Prostate gland (tissue), 2 donors: ENCODE data around the gene DCLK2. TPM values are rescaled to one million over a fixed set of nuclear protein-coding genes. Genes with fewer than 3 reads are reported as not detected.

Experiments used
- DNase-seq: peaks from one replicate; pipeline ENCODE4 v3.0.0-alpha.2; 2019; ENCODE audit warnings: low spot score
- H3K27ac ChIP-seq, 2 donors: fragments of 200-600 bp; sonication (generic); 2 replicates each; pipeline ENCODE4 v1.5.1; 2017 to 2019
- H3K27me3 ChIP-seq: fragments of 200-600 bp; sonication (generic); replicated peaks from 2 replicates; pipeline ENCODE4 v1.5.1; 2019; ENCODE audit not compliant: insufficient read depth
- H3K36me3 ChIP-seq, 2 donors: fragments of 200-600 bp; sonication (generic); 1 replicate in 1 of 2; 2 replicates in 1 of 2; pipeline versions ENCODE4 v1.5.1 to v1.8.1; 2017 to 2019
- H3K4me1 ChIP-seq: fragments of 200-600 bp; sonication (generic); replicated peaks from 2 replicates; pipeline ENCODE4 v1.5.1; 2019
- H3K4me3 ChIP-seq, 2 donors: fragments of 200-600 bp; sonication (generic); 2 replicates each; pipeline ENCODE4 v1.5.1; 2017 to 2019
- H3K9me3 ChIP-seq: fragments of 200-600 bp; sonication (generic); 2 replicates; pipeline ENCODE4 v1.5.1; 2017
- CTCF ChIP-seq, 4 experiments: fragments of 200-600 bp in 2 of 4; fragments of 450-650 bp in 2 of 4; sonication (generic) in 2 of 4; IDR thresholded peaks; 1 replicate in 3 of 4; 2 replicates in 1 of 4; pipeline ENCODE4 v1.5.1; 2016 to 2019; ENCODE audit warnings: antibody characterized with exemption in 4 of 4, mild to moderate bottlenecking in 2 of 4, moderate library complexity in 2 of 4
- POLR2A ChIP-seq: fragments of 450-650 bp; IDR thresholded peaks from one replicate; pipeline ENCODE4 v1.6.1; 2016; ENCODE audit warnings: antibody characterized with exemption, mild to moderate bottlenecking
- POLR2AphosphoS5 ChIP-seq: sonication (generic); formaldehyde crosslinking; IDR thresholded peaks from one replicate; pipeline ENCODE4 v1.6.1; 2017; ENCODE audit warnings: antibody characterized with exemption
- WGBS: methylation state at CpG from one replicate; pipeline ENCODE4 v1.1.5; 2018; 5-methylcytosine and 5-hydroxymethylcytosine counted together
- intact Hi-C: fragments of 100-400 bp; cut with DNase I; formaldehyde crosslinking; loops from one replicate; pipeline ENCODE4 v1.14.2; 2022
- total RNA-seq, 2 donors: library from RNA; depleted of rRNA; stranded (reverse); fragments of >200 nt; gene quantifications; one replicate each; pipeline ENCODE4 v1.1.0, GENCODE V29; 2016

Gene DCLK2
- total RNA-seq, 2 donors from 2014 or later, result 3.3 to 18.6 TPM

- Histone ChIP-seq H3K4me1 (no peaks in the 10 kb centered on the region), H3K9me3 (no peaks in the 10 kb centered on the region), H3K36me3 (no peaks in the 10 kb centered on the region), H3K27ac (no peak overlapping the region), H3K27me3 (no peaks in the 10 kb centered on the region), H3K4me3 (no peak overlapping the region)
- intact Hi-C loops, result no loop called here
- 93% methylated on average over 8 of the region's 8 CpGs for WGBS
- no peak for DNase-seq
- TF ChIP-seq CTCF (IDR thresholded peaks at IDR 0.05) (no peak), POLR2AphosphoS5 (no peak), POLR2A (no peak)
Observed at GRCh38 chr4:150280975-150281374, 202.7 kb downstream of the DCLK2 start.

GRCh38 chr4:150283689-150284088 is 205.4 kb downstream of the DCLK2 start:
- 85% methylated on average over 1 of the region's 1 CpG for WGBS
- intact Hi-C loops, result no loop called here
- no peaks in the 10 kb centered on the region for H3K4me1 ChIP-seq

GRCh38 chr4:150286656-150287055 is 208.4 kb downstream of the DCLK2 start:
- intact Hi-C loops, result no loop called here
- no peak overlapping the region for H3K27ac ChIP-seq
- H3K9me3 ChIP-seq, result no peaks in the 10 kb centered on the region
- DNase-seq, result no peak
- TF ChIP-seq CTCF (IDR thresholded peaks at IDR 0.05) (no peak), POLR2A (no peak), POLR2AphosphoS5 (no peak)
- 86% methylated on average over 6 of the region's 6 CpGs for WGBS
- no peak overlapping the region for H3K4me3 ChIP-seq
- no peaks in the 10 kb centered on the region for H3K36me3 ChIP-seq
- H3K27me3 ChIP-seq, result no peaks in the 10 kb centered on the region
- H3K4me1 ChIP-seq, result no peaks in the 10 kb centered on the region

More at GRCh38 chr4:150283689-150284088, 205.4 kb downstream of the DCLK2 start:
- Histone ChIP-seq H3K36me3 (no peaks in the 10 kb centered on the region), H3K27ac (no peak overlapping the region), H3K4me3 (no peak overlapping the region), H3K9me3 (no peaks in the 10 kb centered on the region), H3K27me3 (no peaks in the 10 kb centered on the region)
- TF ChIP-seq POLR2A (no peak), CTCF (IDR thresholded peaks at IDR 0.05) (no peak)
- no peak for DNase-seq

GRCh38 chr4:150289198-150289597 is 211.0 kb downstream of the DCLK2 start:
- intact Hi-C loops, result no loop called here
- no peak for DNase-seq
- H3K4me1 ChIP-seq, result no peaks in the 10 kb centered on the region
- no peaks in the 10 kb centered on the region for H3K36me3 ChIP-seq
- H3K27me3 ChIP-seq, result no peaks in the 10 kb centered on the region
- WGBS, result 68% methylated on average over 2 of the region's 2 CpGs
- H3K4me3 ChIP-seq, result no peak overlapping the region
- H3K9me3 ChIP-seq, result no peaks in the 10 kb centered on the region
- no peak for TF ChIP-seq POLR2A
- no peak for TF ChIP-seq CTCF (IDR thresholded peaks at IDR 0.05)
- no peak for TF ChIP-seq POLR2AphosphoS5
- no peak overlapping the region for H3K27ac ChIP-seq

- no peak for DNase-seq
- WGBS, result 88% methylated on average over 3 of the region's 3 CpGs
Observed at GRCh38 chr4:150289881-150290280, 211.6 kb downstream of the DCLK2 start.

More at GRCh38 chr4:150289881-150290280, 211.6 kb downstream of the DCLK2 start:
- H3K27me3 ChIP-seq, result no peaks in the 10 kb centered on the region
- intact Hi-C loops, result no loop called here
- no peaks in the 10 kb centered on the region for H3K4me1 ChIP-seq
- no peak overlapping the region for H3K4me3 ChIP-seq
- TF ChIP-seq POLR2A (no peak), POLR2AphosphoS5 (no peak), CTCF (IDR thresholded peaks at IDR 0.05) (no peak)
- H3K36me3 ChIP-seq, result no peaks in the 10 kb centered on the region
- no peaks in the 10 kb centered on the region for H3K9me3 ChIP-seq
- H3K27ac ChIP-seq, result no peak overlapping the region
